IMR-90 (cell line): ENCODE data around the gene ATP10D. TPM values are rescaled to one million over a fixed set of nuclear protein-coding genes. Genes with fewer than 3 reads are reported as not detected.

Source experiments
- ATAC-seq: fragments of 200-7000 bp; cut with Tn5 transposase; 2 replicates; pipeline ENCODE4 v1.9.1; 2020; ENCODE audit warnings: low read depth, mild to moderate bottlenecking, moderate library complexity
- BruUV-seq: library from RNA; stranded (reverse); fragments of 400-500 nt; replicated peaks from 2 replicates; lab custom pipeline; 2021; lab: Mats Ljungman, UMichigan
- CTCF ChIA-PET: fragments of 300-600 bp; formaldehyde crosslinking; extraction: SDS; loops from one replicate; lab custom pipeline; 2021; ENCODE audit warnings: antibody characterized with exemption; lab: Yijun Ruan, JAX
- POLR2A ChIA-PET: fragments of 300-600 bp; sonication (Branson Sonifier 250); formaldehyde crosslinking; loops from one replicate; lab custom pipeline; 2022; ENCODE audit warnings: antibody characterized with exemption; ENCODE audit not compliant: unreplicated experiment; lab: Charles Lee
- DNase-seq: peaks from one replicate; pipeline ENCODE4 v3.0.0; 2013
- H2AFZ ChIP-seq: replicated peaks from 2 replicates; pipeline ENCODE3; 2013; ENCODE audit warnings: low read length, mild to moderate bottlenecking; ENCODE audit not compliant: poor library complexity
- H2AK5ac ChIP-seq: 2 replicates; pipeline ENCODE4 v1.6.1; 2013; ENCODE audit warnings: low read depth, low read length, inconsistent platforms
- H2AK9ac ChIP-seq: replicated peaks from 2 replicates; pipeline ENCODE3; 2013; ENCODE audit warnings: mild to moderate bottlenecking, low read depth, low read length, moderate library complexity; ENCODE audit not compliant: poor library complexity
- H2BK120ac ChIP-seq: 2 replicates; pipeline ENCODE4 v1.6.1; 2013; ENCODE audit warnings: low read depth, low read length, inconsistent platforms
- H2BK15ac ChIP-seq: 3 replicates; pipeline ENCODE4 v1.6.1; 2013; ENCODE audit warnings: low read depth, low read length, inconsistent platforms
- H2BK20ac ChIP-seq: 2 replicates; pipeline ENCODE4 v1.6.1; 2013; ENCODE audit warnings: low read depth, mild to moderate bottlenecking, inconsistent platforms, low read length, moderate library complexity
- H2BK5ac ChIP-seq: 2 replicates; pipeline ENCODE4 v1.6.1; 2013; ENCODE audit warnings: mild to moderate bottlenecking, low read depth, low read length, inconsistent platforms; ENCODE audit not compliant: poor library complexity, severe bottlenecking
- H3K14ac ChIP-seq: replicated peaks from 2 replicates; pipeline ENCODE4 v1.6.1; 2013; ENCODE audit warnings: low read depth, low read length, inconsistent platforms
- H3K18ac ChIP-seq: 2 replicates; pipeline ENCODE4 v1.6.1; 2013; ENCODE audit warnings: low read depth, low read length, control low read depth
- H3K23ac ChIP-seq: 2 replicates; pipeline ENCODE4 v1.6.1; 2013; ENCODE audit warnings: low read depth, low read length, inconsistent platforms
- H3K27ac ChIP-seq: 2 replicates; pipeline ENCODE4 v1.5.1; 2013; ENCODE audit warnings: mild to moderate bottlenecking, control low read depth, low read length; ENCODE audit not compliant: insufficient read depth
- H3K27me3 ChIP-seq: 2 replicates; pipeline ENCODE4 v1.6.1; 2013; ENCODE audit warnings: low read length; ENCODE audit not compliant: control insufficient read depth, insufficient read depth
- H3K36me3 ChIP-seq: 2 replicates; pipeline ENCODE4 v1.6.1; 2013; ENCODE audit warnings: low read length, mixed read lengths; ENCODE audit not compliant: control insufficient read depth, insufficient read depth
- H3K4ac ChIP-seq: 2 replicates; pipeline ENCODE4 v1.6.1; 2013; ENCODE audit warnings: low read depth, low read length, inconsistent platforms
- H3K4me1 ChIP-seq: 2 replicates; pipeline ENCODE4 v1.6.1; 2013; ENCODE audit warnings: low read length, mixed read lengths; ENCODE audit not compliant: control insufficient read depth, insufficient read depth
- H3K4me2 ChIP-seq: 2 replicates; pipeline ENCODE4 v1.6.1; 2013; ENCODE audit warnings: low read depth, mild to moderate bottlenecking, control low read depth, low read length, moderate library complexity
- H3K4me3 ChIP-seq: 2 replicates; pipeline ENCODE4 v1.5.1; 2013; ENCODE audit warnings: low read depth, mild to moderate bottlenecking, control low read depth, low read length, moderate library complexity; ENCODE audit not compliant: insufficient read depth
- H3K56ac ChIP-seq: 2 replicates; pipeline ENCODE4 v1.6.1; 2013; ENCODE audit warnings: low read length, inconsistent platforms; ENCODE audit not compliant: insufficient read depth; ENCODE audit errors: extremely low read depth
- H3K79me1 ChIP-seq, 2 experiments: 2 replicates each; pipeline ENCODE4 v1.6.1; 2013; ENCODE audit warnings: low read length in 2 of 2, inconsistent platforms in 1 of 2, low read depth in 1 of 2
- H3K9ac ChIP-seq: 2 replicates; pipeline ENCODE4 v1.6.1; 2013; ENCODE audit warnings: low read depth, low read length, control low read depth
- H3K9me1 ChIP-seq: 2 replicates; pipeline ENCODE4 v1.6.1; 2013; ENCODE audit warnings: low read length, inconsistent platforms; ENCODE audit not compliant: insufficient read depth
- H3K9me3 ChIP-seq: 2 replicates; pipeline ENCODE4 v1.6.1; 2013; ENCODE audit warnings: low read length; ENCODE audit not compliant: control insufficient read depth, insufficient read depth
- H4K20me1 ChIP-seq: 2 replicates; pipeline ENCODE4 v1.6.1; 2013; ENCODE audit warnings: low read length, inconsistent platforms; ENCODE audit not compliant: insufficient read depth
- H4K5ac ChIP-seq: 2 replicates; pipeline ENCODE4 v1.6.1; 2013; ENCODE audit warnings: mild to moderate bottlenecking, low read depth, low read length, control low read depth
- H4K8ac ChIP-seq, 2 experiments: 2 replicates each; pipeline ENCODE4 v1.6.1; 2013; ENCODE audit warnings: low read depth in 2 of 2, low read length in 2 of 2, control low read depth in 1 of 2, inconsistent platforms in 1 of 2
- H4K91ac ChIP-seq: 2 replicates; pipeline ENCODE4 v1.6.1; 2013; ENCODE audit warnings: low read depth, low read length, inconsistent platforms; ENCODE audit not compliant: insufficient read depth
- BHLHE40 ChIP-seq: fragments of 150-350 bp; IDR thresholded peaks from 2 replicates; pipeline ENCODE4 v1.6.1; 2016; ENCODE audit warnings: mild to moderate bottlenecking, low read depth, low read length
- CHD1 ChIP-seq: IDR thresholded peaks from 2 replicates; pipeline ENCODE4 v1.6.1; 2012; ENCODE audit warnings: low read depth, low read length, improper control_type of control experiment
- CTCF ChIP-seq: conservative IDR thresholded peaks from 2 replicates; pipeline ENCODE4 v1.5.1; 2012; ENCODE audit warnings: mild to moderate bottlenecking, low read depth, low read length, improper control_type of control experiment
- FOS ChIP-seq: fragments of 150-350 bp; IDR thresholded peaks from 2 replicates; pipeline ENCODE4 v1.6.1; 2016; ENCODE audit warnings: low read depth, low read length
- MXI1 ChIP-seq: IDR thresholded peaks from 2 replicates; pipeline ENCODE4 v1.6.1; 2012; ENCODE audit warnings: low read depth, mild to moderate bottlenecking, low read length, moderate library complexity, borderline replicate concordance
- NFE2L2 ChIP-seq: fragments of 150-350 bp; IDR thresholded peaks from 2 replicates; pipeline ENCODE4 v1.6.1; 2016; ENCODE audit warnings: low read depth, mild to moderate bottlenecking, low read length
- POLR2A ChIP-seq: IDR thresholded peaks from 2 replicates; pipeline ENCODE4 v1.6.1; 2012; ENCODE audit warnings: mild to moderate bottlenecking, low read depth, low read length
- RAD21 ChIP-seq: IDR thresholded peaks from 2 replicates; pipeline ENCODE4 v1.6.1; 2012; ENCODE audit warnings: low read length, improper control_type of control experiment
- RCOR1 ChIP-seq: IDR thresholded peaks from 2 replicates; pipeline ENCODE4 v1.6.1; 2012; ENCODE audit warnings: mild to moderate bottlenecking, low read length, improper control_type of control experiment; ENCODE audit not compliant: insufficient replicate concordance
- RFX5 ChIP-seq: IDR thresholded peaks from 2 replicates; pipeline ENCODE4 v1.8.0; 2012; ENCODE audit warnings: low read depth, mild to moderate bottlenecking, low read length, moderate library complexity
- SMC3 ChIP-seq: fragments of 150-350 bp; IDR thresholded peaks from 2 replicates; pipeline ENCODE4 v1.6.1; 2016; ENCODE audit warnings: low read depth, mild to moderate bottlenecking, antibody characterized with exemption, low read length, moderate library complexity
- USF2 ChIP-seq: fragments of 150-350 bp; IDR thresholded peaks from 2 replicates; pipeline ENCODE4 v1.6.1; 2017; ENCODE audit warnings: mild to moderate bottlenecking, antibody characterized with exemption, low read length, low read depth
- WGBS, 2 experiments: methylation state at CpG; one replicate each; pipeline versions ENCODE4 v1.1.5 to v1.1.7; 2013; ENCODE audit warnings: missing lambda C conversion rate in 2 of 2; ENCODE audit not compliant: insufficient read length in 1 of 2; ENCODE audit errors: extremely low coverage in 2 of 2; 5-methylcytosine and 5-hydroxymethylcytosine counted together
- dilution Hi-C: fragments of 300-500 bp; cut with HindIII; formaldehyde crosslinking; loops from one replicate; pipeline ENCODE4 v1.14.3; 2018; ENCODE audit warnings: low sequenced_read_pairs; ENCODE audit not compliant: unreplicated experiment
- in situ Hi-C: fragments of 300-500 bp; cut with MboI; formaldehyde crosslinking; loops from 3 replicates; pipeline ENCODE4 v1.14.3; 2019; ENCODE audit warnings: low sequenced_read_pairs, inconsistent platforms, mixed read lengths
- intact Hi-C: fragments of 100-400 bp; cut with micrococcal nuclease; formaldehyde crosslinking; loops from 2 replicates; pipeline ENCODE4 v1.10.0; 2022
- polyA plus RNA-seq, 3 experiments: library from polyadenylated mRNA; depleted of rRNA; stranded (reverse); fragments of >200 nt; gene quantifications; 2 replicates each; pipeline ENCODE4 v1.2.3, GENCODE V29; 2012; ENCODE audit warnings: low replicate concordance in 1 of 3
- total RNA-seq: library from RNA; depleted of rRNA; stranded (reverse); fragments of >200 nt; gene quantifications from 2 replicates; pipeline ENCODE4 v1.2.3, GENCODE V29; 2012
- TF ChIP-seq, protein P1 (sequence below): fragments of 150-350 bp; IDR thresholded peaks from 2 replicates; pipeline ENCODE4 v1.6.1; 2016; ENCODE audit warnings: low read depth, mild to moderate bottlenecking, low read length, moderate library complexity, borderline replicate concordance

ATP10D gene
- total and polyA plus RNA-seq, 2 of the 4 experiments (the other 2 are of a cell fraction) = 28.9 to 135 TPM

DNA sequence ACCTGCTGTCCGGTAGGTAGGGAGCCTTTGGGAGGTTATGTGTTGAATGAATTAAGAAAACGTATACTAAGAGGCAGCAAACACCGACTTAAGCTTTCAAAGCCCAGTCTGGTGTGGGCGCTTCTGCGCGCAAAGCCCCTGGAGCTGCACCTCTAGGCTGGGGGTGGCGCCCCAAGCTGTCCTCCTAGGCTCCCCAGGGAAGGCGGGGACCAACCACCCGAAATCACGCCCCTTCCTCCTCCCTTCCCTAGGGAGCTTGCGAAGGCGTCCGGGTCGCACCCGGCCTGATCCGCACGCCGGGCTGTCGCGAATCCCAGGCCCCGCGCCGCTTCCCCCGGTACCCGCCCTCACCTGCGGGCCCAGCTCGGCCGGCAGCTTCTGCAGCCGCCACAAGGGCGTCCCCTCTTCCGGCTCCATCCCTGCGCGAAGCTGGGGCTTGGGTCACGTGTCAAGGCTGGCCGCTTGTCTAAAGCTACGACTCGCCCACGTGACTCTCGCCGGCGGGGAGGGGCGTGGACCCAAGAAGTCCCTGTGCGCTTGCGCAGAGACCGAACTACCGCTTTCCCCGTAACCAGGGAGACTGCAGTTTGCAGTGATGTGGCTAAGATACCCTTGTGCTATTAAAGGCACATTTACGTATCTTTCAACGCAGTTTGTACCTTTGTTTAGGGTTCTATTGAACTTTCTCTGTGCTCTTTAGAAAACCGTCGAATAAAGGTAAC is 21.7 kb upstream of the ATP10D start, which contains the start of gene COMMD8:
Gene COMMD8, minus strand, starts transcription at position 468 of the 722 bp plus-strand sequence. Its CDS starts 51 bp downstream, at position 417.
- Histone ChIP-seq H3K4ac (peak within 1 kb of the TSS; percentile 70), H4K91ac (peak within 1 kb of the TSS; percentile 40), H2BK15ac (no peak within 1 kb of the TSS; the same call in 2 of the 3 replicates), H3K9me3 (no peaks in the 10 kb centered on the region), H2AK9ac (peak within 1 kb of the TSS; percentile 89), H3K36me3 (no peaks in the 10 kb centered on the region), H3K18ac (peak within 1 kb of the TSS; percentile 31), H3K4me1 (no peaks in the 10 kb centered on the region), H2BK120ac (peak within 1 kb of the TSS; percentile 72), H3K4me3 (peak within 1 kb of the TSS; percentile 58), H3K14ac (peak within 1 kb of the TSS; percentile 88), H3K27ac (peak within 1 kb of the TSS; percentile 66), H2AFZ (peak within 1 kb of the TSS; percentile 90), H4K5ac (peak within 1 kb of the TSS; percentile 52), H3K79me1 (peaks cover 15 to 16% of the 10 kb centered on the region in 2 experiments), H3K9me1 (peaks cover 5% of the 10 kb centered on the region), H3K23ac (peak within 1 kb of the TSS; percentile 79), H3K56ac (peak within 1 kb of the TSS; percentile 37; the same call in 1 of the 2 replicates), H2AK5ac (peak within 1 kb of the TSS; percentile 1; the same call in 1 of the 2 replicates), H3K4me2 (peak within 1 kb of the TSS; percentile 90), H4K20me1 (no peaks in the 10 kb centered on the region), H4K8ac (peak within 1 kb of the TSS; percentile 57 to 96), H3K9ac (peak within 1 kb of the TSS; percentile 53), H3K27me3 (no peaks in the 10 kb centered on the region), H2BK5ac (peak within 1 kb of the TSS; percentile 76), H2BK20ac (no peak within 1 kb of the TSS; the same call in 1 of the 2 replicates)
- TF ChIP-seq USF2 (peak; percentile 100), POLR2A (peak; percentile 39), CHD1 (no peak), RCOR1 (no peak), BHLHE40 (peak; percentile 74), NFE2L2 (no peak), FOS (peak; percentile 83), RFX5 (no peak), MXI1 (peak; percentile 79), SMC3 (no peak; the same call in 1 of the 2 replicates), RAD21 (peak; percentile 37), CTCF (peak; percentile 30)
- TF ChIP-seq, protein P1, sequence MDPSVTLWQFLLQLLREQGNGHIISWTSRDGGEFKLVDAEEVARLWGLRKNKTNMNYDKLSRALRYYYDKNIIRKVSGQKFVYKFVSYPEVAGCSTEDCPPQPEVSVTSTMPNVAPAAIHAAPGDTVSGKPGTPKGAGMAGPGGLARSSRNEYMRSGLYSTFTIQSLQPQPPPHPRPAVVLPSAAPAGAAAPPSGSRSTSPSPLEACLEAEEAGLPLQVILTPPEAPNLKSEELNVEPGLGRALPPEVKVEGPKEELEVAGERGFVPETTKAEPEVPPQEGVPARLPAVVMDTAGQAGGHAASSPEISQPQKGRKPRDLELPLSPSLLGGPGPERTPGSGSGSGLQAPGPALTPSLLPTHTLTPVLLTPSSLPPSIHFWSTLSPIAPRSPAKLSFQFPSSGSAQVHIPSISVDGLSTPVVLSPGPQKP = no peak
- intact Hi-C loops = loop anchor here (5.0 kb wide), 1 partner anchor 99 kb away; no protein-coding TSS in a partner anchor
- ChIA-PET CTCF (interaction anchor here (1.0 to 1.1 kb wide), 4 partner anchors 10 to 102 kb away, joined by 3 to 5 read pairs (median 4); no protein-coding TSS in a partner anchor), POLR2A (interaction anchor here (0.6 kb wide), 1 partner anchor 75 kb away, joined by 3 read pairs; no protein-coding TSS in a partner anchor)
- no TSS peak for BruUV-seq
- DNase-seq (peak; percentile 95), ATAC-seq (peak; percentile 97)
- WGBS, 2 experiments = 1% methylated on average over 14 of the region's 51 CpGs; no CpG with 5 or more reads in 1 of the 2 experiments
- dilution Hi-C loops = no loop called here
- in situ Hi-C loops = no loop called here
